Measurements from ENCODE around the gene TAS2R9. TPM values are rescaled to one million over a fixed set of nuclear protein-coding genes. Genes with fewer than 3 reads are reported as not detected.

TAS2R9 gene
- total RNA-seq, 1 experiment from 2014 or later: not detected

DNA sequence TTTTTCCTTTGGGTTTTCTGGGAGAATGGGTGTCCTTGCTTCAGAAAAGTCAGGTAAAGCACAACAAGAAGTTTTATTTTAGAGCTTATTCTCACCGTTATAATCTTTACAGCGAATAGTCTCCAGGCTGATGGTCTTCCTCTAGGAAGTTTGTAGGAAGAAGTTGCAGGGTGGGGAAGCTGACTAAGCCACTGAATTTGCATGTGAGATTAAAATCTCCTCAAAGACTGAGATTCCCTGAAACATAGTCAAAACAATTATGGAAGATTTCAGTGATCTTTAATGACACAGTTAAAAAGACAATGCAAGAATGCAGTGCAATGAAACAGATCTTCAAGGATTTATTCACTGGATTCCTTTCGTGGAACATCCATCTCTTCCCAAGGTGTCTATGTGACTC is 15.0 kb upstream of the TAS2R9 start:
- H3K23me2 ChIP-seq (ENCODE audit: insufficient read length, low read depth, low read length, poor library complexity, severe bottlenecking): no peaks in the 10 kb centered on the region
- no peak overlapping the region for H3K4ac ChIP-seq (ENCODE audit: low read depth, low read length)
- H3K36me3 Mint-ChIP-seq (ENCODE audit: insufficient read depth in 1 of 3, low read depth in 3 of 3): no peaks in the 10 kb centered on the region
- no peak overlapping the region for H3T11ph ChIP-seq (ENCODE audit: low read length)
- H3K27ac ChIP-seq (ENCODE audit: insufficient read length, low read depth, low read length): no peak overlapping the region
- H4K20me1 ChIP-seq (ENCODE audit: control insufficient read depth, insufficient read depth, insufficient read length): no peaks in the 10 kb centered on the region
- H3K9me3 ChIP-seq (ENCODE audit: control insufficient read depth, low read depth, low read length): no peaks in the 10 kb centered on the region
- no peaks in the 10 kb centered on the region for H3K4me1 Mint-ChIP-seq
- no peak overlapping the region for H2BK15ac ChIP-seq (ENCODE audit: low read depth, low read length)
- no peak overlapping the region for H3K56ac ChIP-seq (ENCODE audit: insufficient read length, low read depth, low read length)
- TF ChIP-seq, protein P1, sequence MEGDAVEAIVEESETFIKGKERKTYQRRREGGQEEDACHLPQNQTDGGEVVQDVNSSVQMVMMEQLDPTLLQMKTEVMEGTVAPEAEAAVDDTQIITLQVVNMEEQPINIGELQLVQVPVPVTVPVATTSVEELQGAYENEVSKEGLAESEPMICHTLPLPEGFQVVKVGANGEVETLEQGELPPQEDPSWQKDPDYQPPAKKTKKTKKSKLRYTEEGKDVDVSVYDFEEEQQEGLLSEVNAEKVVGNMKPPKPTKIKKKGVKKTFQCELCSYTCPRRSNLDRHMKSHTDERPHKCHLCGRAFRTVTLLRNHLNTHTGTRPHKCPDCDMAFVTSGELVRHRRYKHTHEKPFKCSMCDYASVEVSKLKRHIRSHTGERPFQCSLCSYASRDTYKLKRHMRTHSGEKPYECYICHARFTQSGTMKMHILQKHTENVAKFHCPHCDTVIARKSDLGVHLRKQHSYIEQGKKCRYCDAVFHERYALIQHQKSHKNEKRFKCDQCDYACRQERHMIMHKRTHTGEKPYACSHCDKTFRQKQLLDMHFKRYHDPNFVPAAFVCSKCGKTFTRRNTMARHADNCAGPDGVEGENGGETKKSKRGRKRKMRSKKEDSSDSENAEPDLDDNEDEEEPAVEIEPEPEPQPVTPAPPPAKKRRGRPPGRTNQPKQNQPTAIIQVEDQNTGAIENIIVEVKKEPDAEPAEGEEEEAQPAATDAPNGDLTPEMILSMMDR (conservative IDR thresholded peaks at IDR 0.05): no peak
- no peaks in the 10 kb centered on the region for H3K79me2 ChIP-seq (ENCODE audit: insufficient read depth, low read length)
- no peak overlapping the region for H3K14ac ChIP-seq (ENCODE audit: insufficient read depth, low read length)
- H3K18ac ChIP-seq (ENCODE audit: insufficient read length, low read depth, low read length): no peak overlapping the region
- WGBS (ENCODE audit: extremely low coverage, insufficient read length, low lambda C conversion rate): no CpG with 5 or more reads among the region's 3 CpGs
- no peaks in the 10 kb centered on the region for H3K9me3 Mint-ChIP-seq
- H4K91ac ChIP-seq (ENCODE audit: insufficient read length, low read depth, low read length): no peak overlapping the region
- H3K23ac ChIP-seq (ENCODE audit: insufficient read length, low read depth, low read length): no peak overlapping the region
- H2BK5ac ChIP-seq (ENCODE audit: insufficient read length, low read length): no peak overlapping the region
- H4K8ac ChIP-seq (replicated peaks; ENCODE audit: insufficient read length, low read depth, low read length): no peak overlapping the region
- H3K27ac Mint-ChIP-seq: no peak overlapping the region
- H4K5ac ChIP-seq (ENCODE audit: insufficient read length, low read depth, low read length): no peak overlapping the region
- H3K27me3 Mint-ChIP-seq (ENCODE audit: low read depth): no peaks in the 10 kb centered on the region
- H2AFZ ChIP-seq (ENCODE audit: low read length): no peak overlapping the region
- no peak overlapping the region for H2AK5ac ChIP-seq (ENCODE audit: insufficient read length, low read length)
- H3K4me3 Mint-ChIP-seq: no peak overlapping the region
- H2BK12ac ChIP-seq (ENCODE audit: insufficient read length, low read depth, low read length): no peak overlapping the region
- no peak for DNase-seq
- H3K9ac ChIP-seq (ENCODE audit: extremely low read depth, insufficient read length, low read length): no peak overlapping the region
- no peaks in the 10 kb centered on the region for H3K79me1 ChIP-seq (ENCODE audit: insufficient read depth, low read depth, low read length, poor library complexity, severe bottlenecking)
- H3K4me1 ChIP-seq (ENCODE audit: insufficient read depth, low read length): no peaks in the 10 kb centered on the region
- H3K4me2 ChIP-seq (ENCODE audit: insufficient read depth, insufficient read length, low read length): no peak overlapping the region
- H2BK20ac ChIP-seq (ENCODE audit: low read depth, low read length, poor library complexity, severe bottlenecking): no peak overlapping the region
- H2BK120ac ChIP-seq (ENCODE audit: low read depth, low read length, poor library complexity, severe bottlenecking): no peak overlapping the region
- no peaks in the 10 kb centered on the region for H3K27me3 ChIP-seq (ENCODE audit: insufficient read depth, low read length)

Data from H9 (cell line).